Neuron (in vitro differentiated cells): ENCODE results near the gene C17orf114.

Source experiments
- H2AFZ ChIP-seq: one replicate; pipeline ENCODE4 v1.6.1; 2013; ENCODE audit warnings: low read depth, mild to moderate bottlenecking, inconsistent platforms, low read length, moderate library complexity
- H3K27me3 ChIP-seq: one replicate; pipeline ENCODE4 v1.6.1; 2013; ENCODE audit warnings: low read length; ENCODE audit not compliant: insufficient read depth
- H3K36me3 ChIP-seq: one replicate; pipeline ENCODE4 v1.6.1; 2013; ENCODE audit warnings: low read length; ENCODE audit not compliant: insufficient read depth
- H3K4me1 ChIP-seq: one replicate; pipeline ENCODE4 v1.6.1; 2013; ENCODE audit warnings: low read length; ENCODE audit not compliant: insufficient read depth
- H3K4me3 ChIP-seq: 2 replicates; pipeline ENCODE4 v1.5.1; 2013; ENCODE audit warnings: mild to moderate bottlenecking, low read length, moderate library complexity
- H3K9me3 ChIP-seq: one replicate; pipeline ENCODE4 v1.6.1; 2013; ENCODE audit warnings: low read length

C17orf114 gene

GRCh38 chr17:4769628-4770027 is 32.5 kb downstream of the C17orf114 start:
- H3K27me3 ChIP-seq = peaks cover 6% of the 10 kb centered on the region
- H3K4me3 ChIP-seq = no peak overlapping the region
- H3K4me1 ChIP-seq = no peaks in the 10 kb centered on the region
- H3K36me3 ChIP-seq = no peaks in the 10 kb centered on the region
- H2AFZ ChIP-seq = no peak overlapping the region
- no peaks in the 10 kb centered on the region for H3K9me3 ChIP-seq

- Histone ChIP-seq H3K9me3 (no peaks in the 10 kb centered on the region), H3K4me3 (no peak overlapping the region), H3K36me3 (no peaks in the 10 kb centered on the region), H3K4me1 (no peaks in the 10 kb centered on the region), H2AFZ (no peak overlapping the region), H3K27me3 (peaks cover 6% of the 10 kb centered on the region)
These were observed 33.8 kb downstream of the C17orf114 start for GRCh38 chr17:4768298-4768697.

GRCh38 chr17:4766723-4767122 is 35.4 kb downstream of the C17orf114 start:
- no peaks in the 10 kb centered on the region for H3K36me3 ChIP-seq

GRCh38 chr17:4766201-4766600 is 35.9 kb downstream of the C17orf114 start:
- Histone ChIP-seq H3K4me1 (no peaks in the 10 kb centered on the region), H3K27me3 (peaks cover 5% of the 10 kb centered on the region), H2AFZ (no peak overlapping the region), H3K4me3 (no peak overlapping the region), H3K9me3 (no peaks in the 10 kb centered on the region), H3K36me3 (no peaks in the 10 kb centered on the region)

More at GRCh38 chr17:4766723-4767122, 35.4 kb downstream of the C17orf114 start:
- H3K4me3 ChIP-seq = no peak overlapping the region
- H3K9me3 ChIP-seq = no peaks in the 10 kb centered on the region
- no peaks in the 10 kb centered on the region for H3K4me1 ChIP-seq
- no peak overlapping the region for H2AFZ ChIP-seq
- H3K27me3 ChIP-seq = peaks cover 5% of the 10 kb centered on the region

GRCh38 chr17:4764595-4764994 is 37.5 kb downstream of the C17orf114 start:
- peaks cover 5% of the 10 kb centered on the region for H3K27me3 ChIP-seq
- no peak overlapping the region for H3K4me3 ChIP-seq
- no peaks in the 10 kb centered on the region for H3K4me1 ChIP-seq
- H3K9me3 ChIP-seq = no peaks in the 10 kb centered on the region
- no peaks in the 10 kb centered on the region for H3K36me3 ChIP-seq
- no peak overlapping the region for H2AFZ ChIP-seq

GRCh38 chr17:4759776-4760236 is 42.3 kb downstream of the C17orf114 start:
- H3K4me1 ChIP-seq = no peaks in the 10 kb centered on the region
- no peaks in the 10 kb centered on the region for H3K9me3 ChIP-seq
- H3K4me3 ChIP-seq = no peak overlapping the region
- peaks cover 13% of the 10 kb centered on the region for H3K27me3 ChIP-seq
- H3K36me3 ChIP-seq = no peaks in the 10 kb centered on the region
- H2AFZ ChIP-seq = no peak overlapping the region

GRCh38 chr17:4753392-4753791 is 48.7 kb downstream of the C17orf114 start:
- Histone ChIP-seq H2AFZ (no peak overlapping the region), H3K4me1 (no peaks in the 10 kb centered on the region), H3K4me3 (no peak overlapping the region), H3K36me3 (no peaks in the 10 kb centered on the region), H3K9me3 (no peaks in the 10 kb centered on the region), H3K27me3 (peaks cover 11% of the 10 kb centered on the region)

GRCh38 chr17:4751932-4752331 is 50.2 kb downstream of the C17orf114 start:
- Histone ChIP-seq H3K4me1 (no peaks in the 10 kb centered on the region), H3K9me3 (no peaks in the 10 kb centered on the region), H3K36me3 (no peaks in the 10 kb centered on the region), H3K27me3 (peaks cover 5% of the 10 kb centered on the region), H3K4me3 (no peak overlapping the region), H2AFZ (no peak overlapping the region)
